GM12892 (cell line): ENCODE data around the gene AP4B1. TPM values are rescaled to one million over a fixed set of nuclear protein-coding genes. Genes with fewer than 3 reads are reported as not detected.
"Not testable (repeated sequence)": the region's sequence is repeated elsewhere in the genome, so short reads cannot be mapped to it uniquely, and the experiment has no call there.

Experiments used
- DNase-seq: peaks from one replicate; pipeline ENCODE4 v3.0.0; 2011; ENCODE audit not compliant: insufficient read length
- FAIRE-seq: peaks from 2 replicates; lab custom pipeline; 2011; peaks lifted over from hg19 to GRCh38; lab: Jason Lieb, UNC
- POLR2A ChIP-seq: IDR thresholded peaks from 2 replicates; pipeline ENCODE4 v1.6.1; 2011; ENCODE audit warnings: low read depth, low read length, control low read depth
- POLR2AphosphoS5 ChIP-seq: IDR thresholded peaks from 2 replicates; pipeline ENCODE4 v1.6.1; 2011; ENCODE audit warnings: low read depth, low read length, control low read depth
- TAF1 ChIP-seq: IDR thresholded peaks from 2 replicates; pipeline ENCODE4 v1.6.1; 2011; ENCODE audit warnings: low read depth, mild to moderate bottlenecking, control low read depth, low read length, borderline replicate concordance
- polyA plus RNA-seq: library from polyadenylated mRNA; unstranded; fragments of >200 nt; gene quantifications from one replicate; pipeline ENCODE4 v1.2.1, GENCODE V29; 2012; ENCODE audit warnings: missing spikeins, inconsistent platforms; ENCODE audit not compliant: missing spikeins

The AP4B1 gene
- 23.8 TPM for polyA plus RNA-seq

DNA sequence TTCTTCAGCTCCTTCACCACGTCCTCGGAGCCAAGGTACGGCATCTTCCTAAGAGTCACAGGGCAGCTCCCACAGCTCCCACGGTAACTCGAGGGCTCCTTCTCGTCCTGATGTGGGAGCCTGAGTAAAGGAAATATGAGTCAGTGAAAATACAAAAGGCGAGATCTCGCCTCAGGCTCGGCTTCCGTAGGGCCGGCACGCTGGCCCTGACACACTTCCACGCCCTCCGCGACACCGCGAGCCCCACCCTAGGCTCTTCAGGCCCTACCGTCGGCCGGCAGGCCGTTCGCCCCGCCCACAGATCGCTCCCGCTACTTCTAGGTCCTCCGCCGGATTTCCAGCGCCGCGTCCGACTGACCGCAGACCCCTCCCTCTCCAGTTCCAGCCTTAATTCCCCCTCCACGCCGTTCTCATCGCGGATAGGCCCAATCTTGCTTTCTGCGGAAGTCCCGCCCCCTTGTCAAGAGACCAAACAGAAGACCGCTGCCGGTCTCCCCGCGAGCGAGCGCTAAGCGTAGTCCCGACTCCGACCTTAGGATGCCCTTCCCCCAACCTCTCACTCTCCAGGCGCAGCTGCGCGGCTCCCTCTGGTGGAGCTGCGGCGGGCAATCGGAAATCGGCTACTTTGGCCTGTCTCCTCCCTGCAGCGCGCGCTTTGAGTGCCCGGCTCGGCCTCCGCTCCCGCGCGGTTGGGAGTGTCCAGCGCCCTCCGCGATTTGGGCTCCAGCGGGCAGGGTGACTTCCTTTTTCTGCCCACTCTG, at the start of gene AP4B1, which contains the start of gene DCLRE1B:
AP4B1 (minus strand) TSS at position 126 of the 761 bp plus-strand sequence; CDS start at position 44, 82 bp downstream.
DCLRE1B (plus strand) TSS at position 653 of the 761 bp plus-strand sequence. CDS start 261 bp downstream, outside the sequence.
- FAIRE-seq, result peak; percentile 95
- peak; percentile 37; the same call in 1 of the 2 replicates for TF ChIP-seq TAF1
- peak; percentile 87 for TF ChIP-seq POLR2AphosphoS5
- TF ChIP-seq POLR2A, result peak; percentile 79; the same call in 1 of the 2 replicates
- DNase-seq, result peak; percentile 95

DNA sequence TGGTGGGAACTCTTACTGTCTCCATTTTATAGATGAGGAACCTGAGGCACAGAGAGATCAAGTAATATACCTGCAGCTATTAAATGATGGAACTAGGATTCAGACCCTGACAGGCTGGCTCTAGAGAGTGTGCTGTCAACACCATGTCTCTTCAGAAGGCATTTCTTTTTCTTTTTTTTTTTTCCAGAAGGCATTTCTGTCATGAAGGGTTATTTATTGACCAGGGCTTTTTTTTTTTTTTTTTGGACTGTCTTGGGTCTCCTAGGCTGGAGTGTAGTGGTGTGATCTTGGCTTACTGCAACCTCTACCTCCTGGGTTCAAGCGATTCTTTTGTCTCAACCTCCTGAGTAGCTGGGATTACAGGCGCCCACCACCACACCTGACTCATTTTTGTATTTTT, 47.1 kb upstream of the AP4B1 start:
- FAIRE-seq (no peak), DNase-seq (no peak)
- TF ChIP-seq POLR2A (no peak), POLR2AphosphoS5 (no peak), TAF1 (no peak)

DNA sequence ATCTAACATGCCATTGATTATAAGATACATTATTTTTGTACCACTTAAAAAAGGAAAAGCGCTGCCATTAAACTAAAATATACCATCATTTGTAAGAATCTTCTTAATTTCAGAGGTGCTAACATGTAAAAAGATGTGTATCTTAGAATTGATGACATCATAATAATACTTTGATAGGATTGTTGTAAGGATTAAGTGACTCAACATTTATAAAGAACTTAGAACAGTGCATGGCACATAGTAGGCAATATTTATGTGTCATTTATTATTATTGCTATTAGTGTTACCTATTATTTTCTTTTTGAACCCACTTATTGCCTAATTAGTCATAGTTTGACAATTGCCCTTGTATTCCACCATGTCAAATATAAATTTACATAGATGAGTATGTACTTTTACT, 46.3 kb upstream of the AP4B1 start:
- TF ChIP-seq TAF1 (no peak), POLR2AphosphoS5 (no peak), POLR2A (no peak)
- FAIRE-seq, result no peak
- DNase-seq, result no peak

DNA sequence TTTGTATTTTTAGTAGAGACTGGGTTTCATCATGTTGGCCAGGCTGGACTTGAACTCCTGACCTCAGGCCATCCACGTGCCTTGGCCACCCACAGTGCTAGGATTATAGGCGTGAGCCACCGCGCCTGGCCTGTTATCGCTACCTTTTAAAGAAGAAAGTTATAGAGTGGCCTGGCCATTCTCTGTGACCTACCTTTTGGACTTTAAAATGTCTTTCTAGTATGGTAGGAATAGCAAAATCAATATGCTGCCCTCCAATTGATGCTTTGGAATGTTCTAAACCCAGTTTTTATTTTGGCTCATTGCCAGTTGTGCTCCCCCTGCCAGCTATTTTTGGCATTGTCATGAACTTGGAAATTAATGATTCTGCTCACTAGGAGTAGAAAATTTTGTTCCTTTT, 44.4 kb upstream of the AP4B1 start:
- no peak for FAIRE-seq
- TF ChIP-seq POLR2A (no peak), POLR2AphosphoS5 (no peak), TAF1 (no peak)
- no peak for DNase-seq

DNA sequence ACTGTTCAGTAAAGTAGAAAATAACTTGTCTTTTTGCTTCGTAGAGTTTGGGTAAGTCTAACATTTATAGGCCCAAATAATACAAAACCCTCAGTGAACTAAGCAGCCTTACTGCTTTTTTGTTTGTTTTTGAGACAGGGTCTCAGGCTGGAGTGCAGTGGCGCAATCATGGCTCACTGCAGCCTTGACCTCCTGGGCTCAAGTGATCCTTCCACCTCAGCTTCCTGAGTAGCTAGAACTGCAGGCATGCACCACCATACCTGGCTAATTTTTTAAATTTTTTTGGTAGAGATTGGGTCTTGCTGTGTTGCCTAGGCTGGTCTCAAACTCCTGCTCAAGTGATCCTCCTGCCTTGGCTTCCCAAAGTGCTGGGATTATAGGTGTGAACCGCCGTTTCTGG, 43.6 kb upstream of the AP4B1 start:
- FAIRE-seq, result not testable (repeated sequence)

DNA sequence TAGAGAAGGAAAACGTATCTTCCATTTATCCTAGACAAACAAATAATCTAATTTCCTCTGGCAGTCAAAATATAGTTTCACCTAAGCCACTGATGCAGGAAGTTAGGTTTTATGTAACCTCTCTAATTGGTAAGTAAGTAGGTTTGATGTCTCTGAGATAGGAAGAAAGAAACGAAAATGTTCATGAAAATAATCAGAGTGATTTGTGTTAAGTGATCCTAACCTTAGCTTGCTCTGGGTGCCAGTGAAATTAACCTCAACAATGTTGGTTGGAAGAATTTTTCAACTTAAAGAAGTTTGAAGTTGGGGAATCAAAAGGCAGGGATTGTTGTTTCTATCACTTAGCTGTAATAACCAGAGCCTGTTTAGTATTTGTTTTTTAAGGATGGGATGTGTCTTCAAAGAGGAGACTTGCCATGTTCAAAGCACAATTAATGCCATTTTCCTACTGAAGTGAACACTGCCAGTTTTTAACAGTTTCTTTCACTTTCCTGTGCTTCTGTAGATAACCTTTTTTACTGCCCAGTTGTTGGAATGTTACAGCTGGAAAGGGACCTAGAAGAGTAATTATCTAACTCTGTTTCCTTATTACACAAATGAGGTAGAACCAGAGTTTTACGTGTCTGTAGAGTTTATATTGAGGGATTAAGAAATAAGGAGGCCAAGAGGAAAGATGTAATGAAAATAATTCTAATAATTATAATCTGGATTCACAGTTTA, 42.9 kb upstream of the AP4B1 start:
- FAIRE-seq (no peak), DNase-seq (no peak)
- no peak for TF ChIP-seq TAF1
- TF ChIP-seq POLR2AphosphoS5, result no peak
- no peak for TF ChIP-seq POLR2A

More for the DNA sequence above, 43.6 kb upstream of the AP4B1 start:
- DNase-seq, result not testable (repeated sequence)

DNA sequence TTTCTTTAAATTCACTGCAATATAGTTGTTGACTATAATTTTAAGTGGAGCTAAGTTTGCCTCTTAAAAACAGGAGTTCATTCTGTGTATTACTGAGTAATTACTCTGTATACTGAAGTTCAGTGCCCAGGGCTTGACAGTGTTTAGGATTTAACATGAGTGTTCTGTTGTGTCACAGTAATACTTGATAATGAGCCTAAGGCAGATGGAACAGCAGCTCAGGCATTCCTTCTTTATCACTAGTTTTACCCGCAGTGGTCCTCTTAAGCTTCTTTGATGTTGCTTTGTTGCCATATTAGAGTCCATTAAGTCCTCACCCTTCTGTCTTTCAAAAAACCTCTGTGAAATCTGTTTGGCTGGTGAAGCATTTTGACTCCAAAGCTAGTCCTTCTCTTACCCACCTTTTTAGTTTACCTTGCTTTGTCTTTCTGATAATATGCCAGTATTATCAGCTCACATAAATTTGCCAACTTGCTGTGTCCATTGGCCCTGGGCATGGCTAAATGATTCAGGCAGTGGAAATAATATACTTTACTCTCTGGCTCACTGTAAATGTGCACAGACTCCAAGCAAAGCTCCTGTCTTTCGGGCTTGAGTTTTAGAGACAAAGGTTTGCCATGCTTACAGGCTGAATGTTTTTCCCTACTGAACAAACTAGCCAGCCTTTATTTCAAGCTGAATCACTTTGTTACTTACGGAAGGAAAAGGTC, 42.2 kb upstream of the AP4B1 start:
- TF ChIP-seq TAF1 (no peak), POLR2A (no peak), POLR2AphosphoS5 (no peak)
- no peak for FAIRE-seq
- DNase-seq, result no peak

DNA sequence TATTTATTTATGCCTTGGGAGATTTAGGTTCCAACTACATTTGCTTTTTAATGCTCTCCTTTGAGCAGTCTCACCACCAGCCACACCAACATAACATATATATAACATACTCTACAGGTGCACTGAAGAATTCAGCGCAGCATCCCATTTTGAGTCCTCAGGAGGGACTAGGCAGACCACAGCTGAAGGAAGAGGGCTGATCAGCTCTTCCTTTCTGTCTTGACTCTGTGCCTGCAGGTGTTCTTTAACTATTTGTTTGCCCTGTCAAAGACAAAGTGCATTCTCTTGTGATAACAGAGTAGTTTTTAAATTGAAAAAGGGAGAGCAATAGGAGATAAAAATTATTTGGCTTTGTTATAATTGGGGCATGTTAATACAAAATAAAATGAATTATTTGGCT, 41.5 kb upstream of the AP4B1 start:
- TF ChIP-seq POLR2AphosphoS5 (no peak), TAF1 (no peak), POLR2A (no peak)
- DNase-seq, result no peak
- FAIRE-seq, result no peak

DNA sequence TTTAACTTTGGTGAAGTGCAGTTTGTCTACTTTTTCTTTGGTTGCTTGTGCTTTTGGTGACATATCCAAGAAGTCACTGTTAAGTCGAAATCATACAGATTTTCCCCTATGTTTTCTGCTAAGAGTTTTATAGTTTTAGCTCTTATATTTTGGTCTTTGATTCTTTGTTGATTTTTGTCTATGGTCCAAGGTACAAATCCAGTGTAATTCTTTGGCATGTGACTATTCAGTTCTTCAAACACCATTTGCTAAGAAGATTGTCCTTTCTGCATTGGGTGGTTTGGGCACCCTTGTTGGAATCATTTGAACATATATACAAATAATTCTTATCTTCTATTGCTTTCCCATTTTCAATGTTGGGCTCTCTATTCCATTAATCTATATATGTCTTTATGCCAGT, 40.7 kb upstream of the AP4B1 start:
- DNase-seq (no peak), FAIRE-seq (no peak)
- TF ChIP-seq POLR2AphosphoS5 (no peak), TAF1 (no peak), POLR2A (no peak)

DNA sequence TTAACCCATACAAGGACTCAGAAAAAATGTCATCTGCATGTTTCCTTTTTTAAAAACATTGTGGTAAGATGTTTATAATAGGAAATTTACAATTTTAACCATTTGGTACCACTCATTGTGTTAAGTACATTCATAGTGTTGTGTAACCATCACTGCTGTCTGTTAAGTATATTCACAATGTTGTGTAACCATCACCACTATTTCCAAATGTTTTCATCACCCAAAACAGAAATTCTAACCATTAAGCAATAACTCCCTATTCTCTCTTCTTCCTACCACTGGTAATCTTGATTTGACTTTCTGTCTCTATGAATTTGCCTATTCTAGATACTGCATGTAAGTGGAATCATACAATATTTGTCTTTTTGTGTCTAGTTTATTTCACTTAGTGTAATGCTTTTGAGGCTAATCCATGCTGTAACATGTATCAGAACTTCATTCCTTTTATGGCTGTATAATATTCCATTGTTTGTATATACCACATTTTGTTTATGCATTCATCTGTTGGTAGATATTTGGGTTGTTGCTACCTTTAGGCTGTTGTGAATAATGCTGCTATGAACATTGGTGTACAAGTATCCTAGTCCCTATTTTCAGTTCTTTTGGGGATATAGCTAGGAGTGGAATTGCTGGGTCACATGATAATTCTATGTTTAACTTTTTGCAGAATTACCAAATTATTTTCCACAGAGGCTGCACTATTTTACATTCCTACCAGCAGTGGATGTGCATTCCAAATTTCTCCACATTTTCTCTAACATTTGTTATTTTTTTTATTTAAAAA, 38.6 kb upstream of the AP4B1 start:
- DNase-seq, result no peak
- no peak for FAIRE-seq
- no peak for TF ChIP-seq POLR2A

DNA sequence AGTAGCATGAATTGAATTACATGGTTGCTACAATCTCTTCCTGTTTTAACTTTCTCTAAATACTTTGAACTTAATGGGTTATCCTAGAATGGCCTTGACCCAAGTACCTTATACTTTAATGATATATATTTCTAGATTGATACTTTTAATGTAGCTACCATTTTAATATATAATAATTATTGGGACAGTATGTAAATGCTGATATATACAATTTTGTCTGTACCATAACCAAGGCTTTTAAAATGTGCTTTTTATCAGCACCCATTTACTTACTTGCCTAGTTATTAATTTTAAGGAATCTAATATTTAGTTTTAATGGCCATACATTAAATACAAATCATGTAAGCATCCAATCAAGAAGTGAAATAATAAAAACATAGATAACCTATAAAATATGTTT, 37.9 kb upstream of the AP4B1 start:
- TF ChIP-seq TAF1, result no peak
- no peak for TF ChIP-seq POLR2AphosphoS5
- no peak for TF ChIP-seq POLR2A
- no peak for FAIRE-seq
- DNase-seq, result no peak

DNA sequence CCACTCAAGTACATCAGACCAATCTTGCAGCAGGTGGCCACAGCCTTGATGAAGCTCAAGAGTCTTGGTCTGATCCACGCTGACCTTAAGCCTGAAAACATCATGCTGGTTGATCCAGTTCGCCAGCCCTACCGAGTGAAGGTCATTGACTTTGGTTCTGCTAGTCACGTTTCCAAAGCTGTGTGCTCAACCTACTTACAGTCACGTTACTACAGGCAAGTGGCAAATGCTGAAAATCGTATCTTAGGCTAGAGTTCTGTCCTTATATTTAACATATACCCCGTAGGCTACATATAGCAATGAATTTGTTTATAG, 36.6 kb upstream of the AP4B1 start:
- FAIRE-seq (no peak), DNase-seq (no peak)
- TF ChIP-seq POLR2AphosphoS5, result no peak
- TF ChIP-seq TAF1, result no peak
- no peak for TF ChIP-seq POLR2A
